Measurements from ENCODE around the gene PLA2G4A. TPM values are rescaled to one million over a fixed set of nuclear protein-coding genes. Genes with fewer than 3 reads are reported as not detected.

PLA2G4A gene
- total RNA-seq, 4 donors from 2014 or later: 2.0 to 8.3 (median 6.1) TPM

GRCh38 chr1:186976700-186977099 is 148.0 kb downstream of the PLA2G4A start:
- Histone ChIP-seq H3K4me3 (no peak overlapping the region), H3K9me3 (no peaks in the 10 kb centered on the region), H3K36me3 (no peaks in the 10 kb centered on the region), H3K27me3 (no peaks in the 10 kb centered on the region), H3K4me1 (peaks cover 0 to 17% (median 3%) of the 10 kb centered on the region in 4 donors), H3K27ac (peak overlapping the region; percentile 55 to 61 (median 60))
- 73% methylated on average over 8 of the region's 8 CpGs; no CpG with 5 or more reads in 1 of the 2 donors for WGBS, 2 donors (ENCODE audit: low coverage in 1 of 2)
- in situ Hi-C loops (cut with MboI; ENCODE audit: low pct_ligation_motif_present in 1 of 4, low pct_unique_long_range_greater_than_20kb in 1 of 4, low sequenced_read_pairs in 3 of 4): loop anchor here in 2 of 4 donors (25.0 kb wide), 2 partner anchors 264 to 364 kb away; no protein-coding TSS in a partner anchor
- peak; percentile 21 for DNase-seq
- intact Hi-C loops (cut with DNase I; ENCODE audit: low total_unique reads): no loop called here
- TF ChIP-seq, protein P1, sequence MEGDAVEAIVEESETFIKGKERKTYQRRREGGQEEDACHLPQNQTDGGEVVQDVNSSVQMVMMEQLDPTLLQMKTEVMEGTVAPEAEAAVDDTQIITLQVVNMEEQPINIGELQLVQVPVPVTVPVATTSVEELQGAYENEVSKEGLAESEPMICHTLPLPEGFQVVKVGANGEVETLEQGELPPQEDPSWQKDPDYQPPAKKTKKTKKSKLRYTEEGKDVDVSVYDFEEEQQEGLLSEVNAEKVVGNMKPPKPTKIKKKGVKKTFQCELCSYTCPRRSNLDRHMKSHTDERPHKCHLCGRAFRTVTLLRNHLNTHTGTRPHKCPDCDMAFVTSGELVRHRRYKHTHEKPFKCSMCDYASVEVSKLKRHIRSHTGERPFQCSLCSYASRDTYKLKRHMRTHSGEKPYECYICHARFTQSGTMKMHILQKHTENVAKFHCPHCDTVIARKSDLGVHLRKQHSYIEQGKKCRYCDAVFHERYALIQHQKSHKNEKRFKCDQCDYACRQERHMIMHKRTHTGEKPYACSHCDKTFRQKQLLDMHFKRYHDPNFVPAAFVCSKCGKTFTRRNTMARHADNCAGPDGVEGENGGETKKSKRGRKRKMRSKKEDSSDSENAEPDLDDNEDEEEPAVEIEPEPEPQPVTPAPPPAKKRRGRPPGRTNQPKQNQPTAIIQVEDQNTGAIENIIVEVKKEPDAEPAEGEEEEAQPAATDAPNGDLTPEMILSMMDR (IDR thresholded peaks at IDR 0.05): no peak
- peak; percentile 53 to 89 (median 83) for TF ChIP-seq POLR2AphosphoS5 (IDR thresholded peaks at IDR 0.05)
- peak; percentile 56 for TF ChIP-seq EP300 (IDR thresholded peaks at IDR 0.05; ENCODE audit: low read depth)

DNA sequence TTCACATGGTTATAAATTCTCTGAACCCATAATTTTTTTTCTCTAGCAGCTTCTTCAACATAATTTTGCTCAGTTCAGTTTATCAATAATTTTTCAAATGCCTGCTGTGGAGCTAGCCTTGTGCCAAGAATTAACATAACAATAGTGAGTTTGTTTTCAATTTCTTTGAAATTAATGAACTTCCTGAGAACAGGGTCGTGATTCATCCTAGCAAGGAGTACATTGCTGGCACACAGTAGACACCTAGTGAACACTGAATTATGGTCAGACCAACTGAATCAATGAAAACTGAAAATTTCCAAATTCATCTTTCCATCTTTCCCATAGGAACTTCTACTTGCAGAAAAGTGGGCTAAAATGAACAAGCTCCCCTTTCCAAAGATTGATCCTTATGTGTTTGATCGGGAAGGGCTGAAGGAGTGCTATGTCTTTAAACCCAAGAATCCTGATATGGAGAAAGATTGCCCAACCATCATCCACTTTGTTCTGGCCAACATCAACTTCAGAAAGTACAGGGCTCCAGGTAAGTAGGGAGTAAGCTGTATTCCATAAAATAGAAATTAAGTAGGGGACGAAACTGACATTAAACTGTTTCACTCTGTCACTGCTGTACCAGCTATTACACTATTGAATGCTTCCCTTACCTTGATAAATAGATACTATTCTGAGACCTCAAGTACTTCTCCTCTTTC is 148.7 kb downstream of the PLA2G4A start:
- Histone ChIP-seq H3K9me3 (no peaks in the 10 kb centered on the region), H3K36me3 (no peaks in the 10 kb centered on the region), H3K27ac (peak overlapping the region; percentile 39 to 61 (median 57)), H3K4me1 (peaks cover 0 to 24% (median 9%) of the 10 kb centered on the region in 4 donors), H3K27me3 (no peaks in the 10 kb centered on the region), H3K4me3 (no peak overlapping the region)
- 22 to 76% methylated on average over 1 to 3 of the region's 3 CpGs for WGBS, 2 donors (ENCODE audit: low coverage in 1 of 2)
- in situ Hi-C loops (cut with MboI; ENCODE audit: low pct_ligation_motif_present in 1 of 4, low pct_unique_long_range_greater_than_20kb in 1 of 4, low sequenced_read_pairs in 3 of 4): loop anchor here in 2 of 4 donors (25.0 kb wide), 2 partner anchors 265 to 365 kb away; no protein-coding TSS in a partner anchor
- no peak for DNase-seq
- intact Hi-C loops (cut with DNase I; ENCODE audit: low total_unique reads): no loop called here
- TF ChIP-seq, protein P1 (IDR thresholded peaks at IDR 0.05): no peak
- TF ChIP-seq POLR2A (IDR thresholded peaks at IDR 0.05): no peak
- no peak for TF ChIP-seq EP300 (IDR thresholded peaks at IDR 0.05; ENCODE audit: low read depth)

DNA sequence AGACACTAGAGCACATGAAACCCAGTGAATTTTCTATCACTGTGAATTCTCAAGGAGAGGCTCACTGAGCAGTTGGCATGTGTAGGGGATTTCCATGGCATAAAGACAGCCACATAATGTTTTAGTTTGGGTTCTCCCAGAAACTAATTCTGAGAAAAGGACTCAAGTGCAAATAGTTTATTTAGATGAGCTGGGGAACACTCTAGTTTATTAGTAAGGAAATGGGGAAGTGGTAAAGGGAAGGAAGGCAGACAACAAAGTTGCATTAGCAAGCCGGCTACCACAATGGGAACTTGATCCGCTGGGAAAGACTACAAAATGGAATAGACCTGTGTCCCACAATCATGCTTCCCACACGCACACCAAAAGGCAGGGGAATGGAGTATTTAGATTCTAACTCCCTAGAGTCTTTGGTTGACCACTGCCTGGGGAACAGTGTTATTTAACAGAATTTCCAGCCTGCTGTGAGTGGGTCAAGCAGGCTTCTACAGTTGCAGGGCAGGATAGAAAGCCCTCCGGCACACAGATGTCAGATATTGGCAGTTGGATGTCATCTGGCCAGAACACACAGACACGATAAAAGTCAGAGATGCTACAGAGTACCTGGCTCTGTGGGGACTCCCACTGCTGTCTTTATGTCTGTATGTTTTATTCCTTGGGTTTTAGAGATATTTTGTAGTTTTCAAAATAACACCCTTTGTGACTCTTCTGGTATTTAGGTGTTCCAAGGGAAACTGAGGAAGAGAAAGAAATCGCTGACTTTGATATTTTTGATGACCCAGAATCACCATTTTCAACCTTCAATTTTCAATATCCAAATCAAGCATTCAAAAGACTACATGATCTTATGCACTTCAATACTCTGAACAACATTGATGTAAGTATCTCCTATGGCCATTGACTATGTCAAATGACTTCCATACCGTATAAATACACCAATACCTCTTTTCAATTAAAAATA is 150.1 kb downstream of the PLA2G4A start:
- Histone ChIP-seq H3K27me3 (no peaks in the 10 kb centered on the region), H3K4me3 (no peak overlapping the region), H3K36me3 (no peaks in the 10 kb centered on the region), H3K4me1 (peaks cover 0 to 24% (median 9%) of the 10 kb centered on the region in 4 donors), H3K27ac (peak overlapping the region; percentile 39 to 61 (median 57)), H3K9me3 (no peaks in the 10 kb centered on the region)
- no peak for TF ChIP-seq POLR2AphosphoS5 (IDR thresholded peaks at IDR 0.05)
- no peak for TF ChIP-seq POLR2A (IDR thresholded peaks at IDR 0.05)
- TF ChIP-seq, protein P1 (IDR thresholded peaks at IDR 0.05): no peak
- TF ChIP-seq EP300 (IDR thresholded peaks at IDR 0.05; ENCODE audit: low read depth): no peak
- intact Hi-C loops (cut with DNase I; ENCODE audit: low total_unique reads): no loop called here
- WGBS, 2 donors (ENCODE audit: low coverage in 1 of 2): 74 to 99% methylated on average over 4 to 7 of the region's 7 CpGs
- DNase-seq: no peak
- in situ Hi-C loops (cut with MboI; ENCODE audit: low pct_ligation_motif_present in 1 of 4, low pct_unique_long_range_greater_than_20kb in 1 of 4, low sequenced_read_pairs in 3 of 4): loop anchor here in 2 of 4 donors (25.0 kb wide), 2 partner anchors 267 to 367 kb away; no protein-coding TSS in a partner anchor

DNA sequence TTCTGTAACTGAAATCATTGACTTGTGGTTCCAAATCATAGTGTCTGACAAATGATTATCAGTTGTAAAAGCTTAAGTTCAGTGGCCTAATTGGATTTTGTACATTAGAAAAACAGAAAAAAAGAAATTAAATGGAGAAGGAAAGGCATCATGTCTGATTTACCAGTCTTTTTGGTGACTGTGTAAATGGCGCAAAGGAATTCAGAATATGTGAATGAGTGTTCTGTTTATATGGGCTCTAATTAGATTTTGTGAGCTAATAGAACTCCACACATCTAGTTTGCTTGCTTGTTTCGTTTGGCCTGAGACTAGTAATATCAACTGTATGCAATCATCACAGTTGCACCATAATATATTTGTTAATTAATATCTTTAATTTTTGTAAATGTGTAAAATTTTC is 151.7 kb downstream of the PLA2G4A start:
- H3K4me3 ChIP-seq: no peak overlapping the region
- in situ Hi-C loops (cut with MboI; ENCODE audit: low pct_ligation_motif_present in 1 of 4, low pct_unique_long_range_greater_than_20kb in 1 of 4, low sequenced_read_pairs in 3 of 4): loop anchor here (10.0 to 25.0 kb wide), 6 partner anchors 268 to 576 kb away; no protein-coding TSS in a partner anchor
- no peaks in the 10 kb centered on the region for H3K9me3 ChIP-seq
- H3K27ac ChIP-seq: no peak overlapping the region
- no peaks in the 10 kb centered on the region for H3K36me3 ChIP-seq
- H3K27me3 ChIP-seq: no peaks in the 10 kb centered on the region
- peaks cover 0 to 19% (median 7%) of the 10 kb centered on the region in 4 donors for H3K4me1 ChIP-seq
- WGBS, 2 donors (ENCODE audit: low coverage in 1 of 2): 82 to 91% methylated on average over 2 of the region's 2 CpGs
- intact Hi-C loops (cut with DNase I; ENCODE audit: low total_unique reads): no loop called here
- DNase-seq: no peak
- TF ChIP-seq, protein P1 (IDR thresholded peaks at IDR 0.05): no peak

Measured in transverse colon (tissue), 4 donors.